HG03064 (cell line): ENCODE data around the gene RABGAP1L.

Source experiments
- ATAC-seq: cut with Tn5 transposase; IDR thresholded peaks from one replicate; pipeline ENCODE4 v1.9.1; 2021; ENCODE audit warnings: low read depth; ENCODE audit not compliant: unreplicated experiment

The RABGAP1L gene

DNA sequence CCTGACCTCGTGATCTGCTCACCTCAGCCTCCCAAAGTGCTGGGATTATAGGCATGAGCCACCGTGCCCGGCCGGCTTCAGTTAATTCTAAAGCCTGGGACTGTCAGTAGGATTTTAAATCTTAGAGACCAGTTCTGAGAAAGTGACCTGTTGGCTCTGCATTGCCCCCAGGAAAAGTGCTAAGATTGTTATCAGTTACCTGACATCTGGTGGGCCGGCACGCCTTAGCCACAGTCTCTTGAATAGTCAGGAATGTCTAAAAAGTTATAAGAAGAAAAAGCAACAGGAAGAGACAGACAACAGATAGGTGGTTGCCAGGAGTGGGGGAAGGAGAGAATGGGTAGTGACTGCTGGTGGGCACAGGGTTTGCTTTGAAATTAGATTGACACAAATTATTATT, 35.1 kb downstream of the RABGAP1L start:
- no peak for ATAC-seq

- ATAC-seq = no peak
Measured at GRCh38 chr1:174197088-174197487, 37.8 kb downstream of the RABGAP1L start.

DNA sequence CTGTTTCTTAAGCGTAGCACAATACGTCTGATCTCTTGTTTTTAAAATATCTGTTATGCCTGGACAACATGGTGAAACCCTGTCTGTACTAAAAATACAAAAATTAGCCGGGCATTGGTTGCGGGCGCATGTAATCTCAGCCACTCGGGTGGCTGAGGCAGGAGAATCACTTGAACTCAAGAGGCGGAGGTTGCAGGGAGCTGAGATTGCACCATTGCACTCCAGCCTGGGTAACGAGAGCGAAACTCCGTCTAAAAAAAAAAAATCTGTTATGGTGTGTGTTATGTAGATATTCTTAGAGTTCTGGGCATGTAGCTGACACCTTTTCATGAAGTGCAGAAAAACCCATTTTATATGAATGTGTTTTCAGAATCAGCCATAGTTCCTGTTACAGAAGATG, 38.2 kb downstream of the RABGAP1L start:
- ATAC-seq = no peak

DNA sequence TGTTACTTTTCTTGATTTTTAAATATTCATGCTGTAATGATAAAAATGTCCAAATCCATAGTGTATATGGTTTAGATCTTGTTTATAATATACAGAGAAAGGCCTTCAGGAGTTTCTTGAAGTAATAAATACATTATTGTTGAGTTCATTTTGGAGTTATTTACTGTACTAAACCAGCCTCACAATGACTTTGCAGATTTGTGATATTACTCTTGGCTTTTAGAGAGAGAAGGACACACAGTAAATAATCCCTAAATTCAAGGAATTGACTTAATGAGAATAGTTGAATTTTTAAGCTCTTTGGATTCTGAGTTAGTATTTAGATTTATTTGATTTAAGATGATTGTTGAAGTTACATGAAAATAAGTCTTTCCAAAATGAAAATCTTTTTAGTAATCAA, 38.9 kb downstream of the RABGAP1L start:
- no peak for ATAC-seq

- ATAC-seq = no peak
Measured at GRCh38 chr1:174200746-174201145, 41.4 kb downstream of the RABGAP1L start.

DNA sequence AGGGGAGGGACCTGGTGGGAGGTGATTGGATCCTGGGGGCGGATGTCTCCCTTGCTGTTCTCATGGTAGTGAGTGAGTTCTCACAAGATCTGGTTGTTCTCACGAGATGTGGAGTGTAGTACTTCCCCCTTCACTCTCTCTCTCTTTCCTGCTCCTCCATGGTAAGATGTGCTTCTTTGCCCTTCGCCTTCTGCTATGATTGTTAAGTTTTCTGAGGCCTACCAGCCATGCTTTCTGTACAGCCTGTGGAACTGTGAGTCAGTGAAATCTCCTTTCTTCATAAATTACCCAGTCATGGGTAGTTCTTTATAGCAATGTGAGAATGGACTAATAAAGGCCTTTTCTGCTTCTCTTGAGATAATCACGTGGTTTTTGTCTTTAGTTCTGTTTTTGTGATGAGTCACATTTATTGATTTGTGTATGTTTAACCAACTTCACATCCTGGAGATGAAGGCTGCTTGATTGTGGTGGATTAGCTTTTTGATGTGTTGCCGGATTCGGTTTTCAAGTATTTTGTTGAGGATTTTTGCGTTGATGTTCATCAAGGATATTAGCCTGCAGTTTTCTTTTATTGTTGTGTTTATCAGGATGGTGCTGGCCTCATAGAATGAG, 45.5 kb downstream of the RABGAP1L start:
- no peak for ATAC-seq

- no peak for ATAC-seq
Measured at GRCh38 chr1:174206148-174206836, 47.0 kb downstream of the RABGAP1L start.

DNA sequence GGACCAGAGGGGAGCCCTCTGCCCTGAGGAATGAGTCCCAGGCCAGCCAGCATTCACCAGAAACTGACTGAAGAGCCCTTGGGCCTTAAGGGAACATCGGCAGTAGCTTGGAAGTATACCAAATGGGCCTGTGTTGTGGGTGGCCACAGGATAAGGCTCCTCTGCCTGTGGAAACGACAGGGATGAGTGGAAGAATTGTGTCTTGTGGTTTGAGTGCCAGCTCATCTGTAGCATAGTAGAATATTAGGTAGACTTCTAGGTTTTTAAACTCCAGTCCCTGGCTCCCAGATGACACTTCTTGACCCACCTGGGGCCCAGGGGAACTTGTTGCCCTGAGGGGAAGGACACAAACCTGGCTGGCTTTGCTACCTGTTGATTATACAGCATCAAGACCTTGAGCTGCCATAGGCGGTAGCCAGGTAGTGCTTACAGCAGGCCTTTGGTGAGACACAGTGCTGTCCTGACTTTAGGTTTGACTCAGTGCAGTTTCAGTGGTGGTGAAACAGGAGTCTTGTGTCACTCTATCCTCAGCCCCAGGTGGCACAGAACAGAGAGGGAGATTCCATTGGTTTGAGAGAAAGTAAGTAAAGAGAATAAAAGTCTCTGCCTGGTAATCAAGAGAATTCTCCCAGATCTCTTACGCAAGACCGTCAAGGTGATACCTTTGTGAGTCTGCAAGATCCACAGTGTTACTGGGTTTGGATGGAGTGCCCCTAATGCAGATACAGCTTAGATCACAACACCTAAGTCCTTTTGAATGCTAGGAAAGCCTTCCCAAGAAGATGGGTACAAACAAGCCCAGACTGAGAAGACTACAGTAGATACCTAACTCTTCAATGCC, 50.2 kb downstream of the RABGAP1L start:
- ATAC-seq = no peak

GRCh38 chr1:174211486-174211885, 52.2 kb downstream of the RABGAP1L start:
- ATAC-seq = no peak

DNA sequence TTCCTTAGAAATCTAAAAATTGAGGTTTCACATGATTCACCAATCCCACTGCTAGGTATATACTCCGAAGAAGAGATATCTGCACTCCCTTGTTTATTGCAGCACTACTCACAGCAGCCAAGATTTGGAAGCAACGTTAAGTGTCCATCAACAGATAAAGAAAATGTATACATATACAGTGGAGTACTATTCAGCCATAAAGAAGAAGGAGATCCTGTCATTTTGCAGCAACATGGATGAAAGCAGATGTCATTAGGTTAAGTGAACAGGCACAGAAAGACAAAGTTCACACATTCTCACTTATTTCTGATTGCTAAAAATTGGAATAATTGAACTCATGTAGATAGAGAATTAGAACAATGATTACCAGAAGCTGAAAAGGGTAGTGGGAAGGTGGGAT, 56.4 kb downstream of the RABGAP1L start:
- no peak for ATAC-seq

- no peak for ATAC-seq
Measured at GRCh38 chr1:174217248-174217647, 57.9 kb downstream of the RABGAP1L start.

DNA sequence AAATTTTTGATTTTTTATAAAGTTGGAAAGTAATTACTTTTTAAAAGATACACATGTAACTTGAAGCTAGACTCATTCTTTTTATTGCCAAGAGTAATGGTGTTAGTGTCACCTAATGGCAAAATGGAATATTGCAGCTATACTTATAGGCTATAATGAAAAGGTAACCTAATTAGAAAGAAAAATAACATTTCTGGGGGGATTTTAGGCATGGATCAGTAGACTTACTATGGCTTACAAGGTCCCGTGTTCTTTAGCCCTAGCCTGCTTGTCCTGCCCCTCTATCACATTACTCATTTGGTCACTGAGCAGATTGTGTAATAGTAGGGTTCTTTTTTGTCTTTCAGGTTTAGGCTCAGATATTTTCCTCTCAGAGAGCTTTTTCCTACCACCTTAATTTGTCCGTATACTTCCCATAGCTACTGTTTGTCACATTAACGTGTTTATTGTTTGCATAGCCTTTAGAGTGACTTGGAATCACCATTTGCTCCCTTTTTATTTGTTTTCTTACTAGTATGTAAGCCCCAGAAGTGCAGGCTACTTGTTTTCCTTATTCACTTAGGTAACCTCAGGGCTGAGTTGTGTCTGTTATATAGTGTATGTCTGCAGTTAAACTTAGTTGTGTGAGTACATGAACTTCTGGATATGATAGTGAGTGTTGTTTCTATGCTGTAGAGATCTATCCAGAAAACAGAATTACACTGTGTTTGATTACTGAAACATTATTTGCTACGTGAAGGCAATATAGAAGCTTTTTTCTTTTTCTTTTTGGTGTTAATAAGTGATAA, 58.7 kb downstream of the RABGAP1L start:
- ATAC-seq = no peak

DNA sequence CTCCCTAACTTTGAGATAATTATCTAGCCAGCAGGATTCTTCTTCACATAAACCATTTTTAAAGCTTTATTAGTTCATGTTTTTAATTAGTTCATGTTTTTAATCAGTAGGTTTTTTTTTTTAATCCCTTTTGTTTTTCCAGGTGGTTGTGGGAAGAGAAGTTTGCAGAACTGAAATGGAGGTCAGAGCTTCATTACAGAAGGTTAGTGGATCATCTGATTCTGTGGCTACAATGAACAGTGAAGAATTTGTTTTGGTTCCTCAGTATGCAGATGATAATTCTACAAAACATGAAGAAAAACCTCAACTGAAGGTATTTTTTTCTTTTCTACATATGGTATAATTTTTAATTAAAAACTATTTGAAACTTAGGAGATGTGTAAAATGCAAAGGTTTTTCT, 59.7 kb downstream of the RABGAP1L start:
- ATAC-seq = no peak

DNA sequence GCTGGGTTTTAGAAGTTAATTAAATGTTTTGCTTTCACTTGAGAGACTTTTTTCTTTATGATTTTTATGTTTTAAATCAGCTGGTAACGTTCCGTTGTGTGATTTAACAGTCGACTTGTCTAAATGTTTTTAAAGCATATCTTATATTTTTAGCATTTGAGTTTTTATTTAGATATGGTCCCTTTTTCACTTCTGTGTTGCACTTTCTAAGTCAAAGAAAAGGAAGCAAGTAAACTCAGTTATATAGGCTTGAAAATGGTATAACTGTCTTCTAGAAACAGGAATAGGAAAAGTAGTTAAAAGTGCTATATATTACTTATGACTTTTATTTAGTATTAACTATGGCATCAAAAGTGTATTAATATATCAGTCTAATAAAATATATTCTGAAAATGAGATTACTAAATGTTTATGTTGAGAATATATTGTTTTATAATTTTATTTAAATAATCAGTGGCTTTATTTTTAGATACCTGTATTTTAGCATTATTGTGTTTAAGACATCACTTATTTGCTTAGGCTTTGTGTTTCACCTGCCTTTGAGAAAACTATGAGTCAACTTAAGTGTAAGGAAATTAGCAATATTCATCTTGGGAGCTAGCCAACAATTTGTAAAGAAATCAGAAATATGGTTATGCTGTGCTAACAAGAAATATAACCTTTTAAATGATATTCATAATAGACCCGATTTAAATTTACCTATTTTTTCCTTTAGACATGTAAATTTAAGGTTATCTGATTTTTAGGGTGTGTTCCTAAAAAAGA, 60.5 kb downstream of the RABGAP1L start:
- ATAC-seq = no peak

DNA sequence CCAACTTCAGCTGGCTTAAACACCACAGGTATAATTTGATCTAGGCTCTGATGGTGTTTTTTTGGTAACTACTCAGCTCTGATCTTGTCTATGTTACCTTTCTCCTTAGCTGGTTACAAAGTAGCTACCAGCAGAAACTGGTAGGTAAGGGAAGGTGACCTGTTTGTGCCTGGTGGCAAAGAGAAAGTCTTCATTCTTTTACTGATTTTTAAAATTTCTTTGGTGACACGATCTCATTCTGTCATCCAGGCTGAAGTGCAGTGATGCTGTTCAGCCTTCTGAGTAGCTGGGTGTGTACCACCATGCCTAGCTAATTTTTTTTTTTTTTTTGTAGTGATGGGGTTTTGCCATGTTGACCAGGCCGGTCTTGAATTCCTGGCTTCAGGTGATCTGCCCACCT, 62.4 kb downstream of the RABGAP1L start:
- ATAC-seq = no peak

DNA sequence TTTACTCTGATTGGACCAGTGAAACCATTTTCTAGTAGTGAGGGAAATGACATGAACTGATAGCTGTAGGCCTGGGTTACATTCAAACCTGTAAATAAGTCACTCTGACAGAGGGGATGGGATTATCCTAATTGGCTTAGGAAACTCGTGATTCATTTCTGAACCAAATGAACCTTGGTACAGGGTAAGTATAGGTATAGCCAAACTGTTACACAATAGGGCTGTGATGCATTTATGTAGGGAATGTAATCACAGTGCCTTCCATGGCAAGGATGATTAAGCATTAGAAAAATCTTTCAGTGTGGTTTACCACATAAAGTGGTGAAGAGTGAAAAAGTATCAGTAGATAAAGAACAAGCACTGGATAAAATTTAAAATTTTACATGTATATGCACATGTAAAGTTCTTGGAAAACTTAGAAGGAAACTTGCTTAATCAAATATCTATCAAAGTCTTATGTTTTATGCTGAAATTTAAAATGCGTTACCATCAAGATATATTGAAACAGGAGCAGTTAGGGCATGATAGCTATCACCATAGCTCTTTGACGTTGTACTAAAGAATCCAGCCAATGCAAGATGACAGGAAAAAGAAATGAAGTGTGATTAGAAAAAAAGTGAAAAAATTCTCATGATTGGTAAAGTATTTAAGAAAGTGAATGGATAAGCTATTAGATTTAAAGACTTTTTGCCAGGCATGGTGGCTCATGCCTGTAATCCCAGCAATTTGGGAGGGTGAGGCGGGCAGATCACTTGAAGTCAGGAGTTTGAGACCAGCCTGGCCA, 63.0 kb downstream of the RABGAP1L start:
- no peak for ATAC-seq

DNA sequence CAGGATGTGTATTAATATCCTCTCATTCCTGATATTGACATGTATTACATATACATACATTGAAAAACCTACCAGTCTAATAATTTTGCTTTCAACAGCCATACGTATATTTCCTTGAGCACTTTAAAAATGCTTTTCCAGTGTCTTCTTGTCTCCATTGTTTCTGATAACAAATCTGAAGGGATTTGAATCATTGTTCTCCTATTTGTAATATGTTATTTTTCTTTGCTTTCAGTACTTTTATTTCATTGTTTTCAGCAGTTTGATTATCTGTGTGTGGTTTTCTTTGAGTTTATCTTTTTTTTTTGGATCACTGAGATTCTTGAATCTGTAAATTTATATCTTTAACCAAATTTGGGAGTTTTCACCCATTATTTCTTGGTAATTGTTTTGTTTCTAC, 65.3 kb downstream of the RABGAP1L start:
- no peak for ATAC-seq

DNA sequence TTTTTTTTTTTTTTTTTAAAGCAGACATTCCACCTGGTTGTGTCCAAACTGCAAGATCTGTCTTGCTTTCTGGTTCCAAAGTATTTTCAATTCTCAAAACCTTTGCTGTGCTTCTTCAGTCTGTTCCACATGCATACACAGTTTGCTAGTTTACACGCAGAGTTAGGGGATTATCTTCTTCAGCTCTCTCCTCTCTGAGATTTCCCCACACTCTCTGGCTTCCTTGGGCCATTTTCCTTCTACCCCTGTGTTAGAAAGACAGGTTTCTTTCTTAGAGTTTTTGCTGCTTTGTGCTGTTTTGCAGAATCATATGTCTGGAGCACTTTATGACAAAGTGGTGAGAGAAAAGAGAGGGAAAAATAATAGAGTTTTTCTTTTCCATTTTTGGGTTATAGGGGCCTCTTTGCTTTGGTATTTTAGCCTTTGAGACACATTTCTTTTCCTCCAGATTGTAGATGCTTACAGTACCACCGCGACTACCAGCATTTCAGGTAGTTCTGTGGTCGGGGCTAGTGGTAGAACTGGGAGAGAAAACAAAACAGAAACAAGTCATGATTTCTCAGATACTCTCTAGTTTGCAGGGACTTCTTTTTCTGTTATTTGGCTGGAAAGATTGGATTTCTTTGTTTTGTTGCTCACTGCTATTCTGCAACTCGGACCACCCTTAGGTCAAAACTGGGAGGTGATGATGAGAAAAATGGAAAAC, 66.3 kb downstream of the RABGAP1L start:
- ATAC-seq = peak; percentile 89

DNA sequence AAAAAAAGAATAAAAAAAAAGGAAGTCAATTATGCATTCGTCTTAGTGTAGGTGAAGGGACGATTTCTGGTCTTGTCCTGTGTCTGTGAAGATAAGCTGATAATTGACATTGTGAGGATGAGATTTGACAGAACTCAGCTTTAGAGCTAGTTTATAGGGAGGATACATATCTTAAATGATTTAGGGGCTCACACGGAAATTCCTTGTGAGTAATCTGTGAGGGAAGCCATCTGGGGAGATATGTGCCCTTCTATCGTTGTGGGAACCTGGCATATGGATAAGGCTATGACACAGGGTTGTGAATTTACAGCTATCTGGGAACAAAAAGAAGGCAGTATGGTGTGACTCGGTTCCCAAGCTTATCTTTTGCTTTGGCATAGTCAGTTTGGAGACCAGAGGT, 71.1 kb downstream of the RABGAP1L start:
- no peak for ATAC-seq
